Body of pancreas (tissue), 4 donors: Measurements from ENCODE around the gene NSUN6.

ENCODE experiments used
- CTCF ChIP-seq, 7 experiments: fragments of 450-650 bp in 4 of 7; fragments of 200-600 bp in 3 of 7; sonication (generic) in 3 of 7; IDR thresholded peaks; one replicate each; pipeline ENCODE4 v1.5.1; 2016 to 2019; ENCODE audit warnings: antibody characterized with exemption in 7 of 7
- POLR2A ChIP-seq, 3 donors: fragments of 450-650 bp; IDR thresholded peaks; one replicate each; pipeline ENCODE4 v1.6.1; 2016; ENCODE audit warnings: antibody characterized with exemption in 3 of 3, mild to moderate bottlenecking in 2 of 3

DNA sequence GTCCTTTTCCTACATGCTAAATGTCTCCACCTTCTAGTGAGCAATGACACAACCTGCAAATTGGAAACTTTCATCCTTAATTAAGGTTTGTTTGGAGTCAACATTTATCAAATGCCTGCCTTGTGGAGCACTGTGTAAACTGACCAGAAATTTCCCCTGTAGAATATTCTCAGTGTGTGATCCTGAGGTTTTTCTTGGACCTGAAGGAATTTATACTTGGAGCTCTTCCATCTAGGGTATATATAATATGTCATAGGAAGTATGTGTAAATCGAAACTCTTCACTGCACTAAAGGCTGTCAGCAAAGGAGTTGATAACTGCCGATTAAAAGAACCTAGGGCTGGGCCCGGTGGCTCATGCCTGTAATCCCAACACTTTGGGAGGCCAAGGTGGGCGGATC, 152.4 kb downstream of the NSUN6 start:
- TF ChIP-seq CTCF (IDR thresholded peaks at IDR 0.05) (no peak), POLR2A (IDR thresholded peaks at IDR 0.05) (no peak)
